Suprapubic skin (tissue), 3 donors: Measurements from ENCODE around the gene CHIA.

Experiments used
- EP300 ChIP-seq: sonication (generic); formaldehyde crosslinking; IDR thresholded peaks from one replicate; pipeline ENCODE4 v1.6.1; 2017; ENCODE audit warnings: antibody characterized with exemption
- POLR2A ChIP-seq, 2 donors: fragments of 450-650 bp; IDR thresholded peaks; one replicate each; pipeline ENCODE4 v1.6.1; 2017; ENCODE audit warnings: antibody characterized with exemption in 2 of 2, mild to moderate bottlenecking in 2 of 2, moderate library complexity in 2 of 2
- TF ChIP-seq, protein P1 (sequence below), 2 donors: fragments of 200-600 bp in 1 of 2; fragments of 450-650 bp in 1 of 2; sonication (generic) in 1 of 2; IDR thresholded peaks; one replicate each; pipeline ENCODE4 v1.5.1; 2016 to 2019; ENCODE audit warnings: antibody characterized with exemption in 2 of 2, mild to moderate bottlenecking in 1 of 2, moderate library complexity in 1 of 2

DNA sequence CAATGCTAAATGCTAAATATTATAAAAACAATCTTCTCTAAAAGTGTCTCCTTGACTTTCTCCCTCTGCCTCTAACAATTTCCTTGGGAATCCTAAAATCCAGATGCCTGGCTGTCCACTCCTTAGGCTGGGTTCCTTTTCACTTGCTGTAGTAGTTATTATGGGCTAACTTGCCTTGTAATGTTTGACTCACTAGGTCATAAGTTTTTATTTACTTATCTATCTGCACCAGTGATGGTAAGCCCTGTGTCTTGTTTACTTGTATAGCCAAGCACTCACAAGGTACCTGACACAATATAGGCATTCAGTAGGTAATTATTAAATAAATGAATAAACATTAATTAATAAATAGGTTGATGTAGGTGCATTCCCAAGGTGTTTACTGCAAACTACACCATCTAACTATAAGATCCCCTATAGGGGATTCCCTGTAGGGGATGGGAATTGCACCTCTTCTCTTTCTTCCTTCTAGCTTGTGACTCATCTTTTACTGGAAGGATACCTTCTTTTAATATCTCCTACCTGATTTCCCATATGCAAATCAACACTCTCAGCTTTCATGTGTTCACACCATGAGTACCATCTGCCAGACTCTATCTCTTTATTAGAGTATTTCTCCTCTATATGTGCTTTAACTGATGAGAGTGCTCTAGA is 14.7 kb upstream of the CHIA start:
- TF ChIP-seq POLR2A (IDR thresholded peaks at IDR 0.05) (no peak), EP300 (no peak)
- TF ChIP-seq, protein P1, sequence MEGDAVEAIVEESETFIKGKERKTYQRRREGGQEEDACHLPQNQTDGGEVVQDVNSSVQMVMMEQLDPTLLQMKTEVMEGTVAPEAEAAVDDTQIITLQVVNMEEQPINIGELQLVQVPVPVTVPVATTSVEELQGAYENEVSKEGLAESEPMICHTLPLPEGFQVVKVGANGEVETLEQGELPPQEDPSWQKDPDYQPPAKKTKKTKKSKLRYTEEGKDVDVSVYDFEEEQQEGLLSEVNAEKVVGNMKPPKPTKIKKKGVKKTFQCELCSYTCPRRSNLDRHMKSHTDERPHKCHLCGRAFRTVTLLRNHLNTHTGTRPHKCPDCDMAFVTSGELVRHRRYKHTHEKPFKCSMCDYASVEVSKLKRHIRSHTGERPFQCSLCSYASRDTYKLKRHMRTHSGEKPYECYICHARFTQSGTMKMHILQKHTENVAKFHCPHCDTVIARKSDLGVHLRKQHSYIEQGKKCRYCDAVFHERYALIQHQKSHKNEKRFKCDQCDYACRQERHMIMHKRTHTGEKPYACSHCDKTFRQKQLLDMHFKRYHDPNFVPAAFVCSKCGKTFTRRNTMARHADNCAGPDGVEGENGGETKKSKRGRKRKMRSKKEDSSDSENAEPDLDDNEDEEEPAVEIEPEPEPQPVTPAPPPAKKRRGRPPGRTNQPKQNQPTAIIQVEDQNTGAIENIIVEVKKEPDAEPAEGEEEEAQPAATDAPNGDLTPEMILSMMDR (IDR thresholded peaks at IDR 0.05), result no peak
